Measurements from ENCODE around the gene UBE2V1. TPM values are rescaled to one million over a fixed set of nuclear protein-coding genes. Genes with fewer than 3 reads are reported as not detected.

Gene UBE2V1
- total and polyA plus RNA-seq, 2 donors (not counting 3 experiments of a cell fraction or from before 2014, with no cell fraction given) = 145 to 156 TPM

DNA sequence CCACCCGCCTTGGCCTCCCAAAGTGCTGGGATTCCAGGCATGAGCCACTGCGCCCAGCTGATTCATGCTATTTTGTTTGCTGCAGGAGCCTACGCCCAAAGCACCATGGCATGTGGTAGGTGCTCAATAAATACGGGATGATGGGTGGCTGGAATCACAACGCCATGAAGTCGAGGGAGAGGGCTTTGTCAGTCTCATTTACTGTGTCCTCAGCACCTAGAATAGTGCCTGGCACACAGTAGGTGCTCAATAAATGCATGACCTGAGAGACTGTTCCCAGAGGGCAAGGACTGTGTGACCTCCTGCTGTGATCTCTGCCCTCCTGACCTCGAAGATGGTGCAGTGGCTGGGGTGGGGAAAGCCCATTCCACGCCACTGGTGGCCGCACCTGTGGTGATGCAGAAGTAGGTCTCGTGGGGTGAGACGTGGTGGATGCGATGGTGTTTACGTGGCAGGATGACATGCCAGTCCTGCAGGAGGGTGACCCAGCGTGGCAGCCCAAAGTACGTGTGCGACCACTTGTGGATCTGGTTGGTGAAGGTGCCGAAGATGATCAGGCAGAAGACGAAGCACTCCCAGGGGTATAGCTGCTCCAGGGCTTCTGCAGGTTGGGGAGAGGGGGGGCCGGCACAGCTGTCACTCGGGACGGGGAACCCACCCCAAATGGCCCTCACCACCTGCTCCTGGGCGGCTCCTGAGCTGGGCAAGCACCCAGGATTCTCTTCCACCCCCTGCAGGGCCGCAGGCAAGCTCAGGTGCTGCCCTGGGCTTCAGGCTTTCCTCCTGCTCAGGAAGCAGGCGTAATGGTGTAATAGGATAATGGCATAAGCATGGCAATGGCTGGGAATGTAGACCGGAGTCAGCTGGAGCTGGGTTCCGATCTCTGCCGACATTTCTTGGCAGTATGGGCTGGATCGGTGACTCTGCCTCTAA is 14.9 kb upstream of the UBE2V1 start:
- TF ChIP-seq MYC (IDR thresholded peaks at IDR 0.05; ENCODE audit: low read depth, low read length) = no peak
- no peak for TF ChIP-seq GATA2 (IDR thresholded peaks at IDR 0.05; ENCODE audit: insufficient read depth, insufficient read length, low read depth, low read length)
- TF ChIP-seq JUN (IDR thresholded peaks at IDR 0.05; ENCODE audit: borderline replicate concordance, insufficient read depth, insufficient read length, low read depth) = no peak
- no peak for TF ChIP-seq POLR2A (IDR thresholded peaks at IDR 0.05; ENCODE audit: low read depth, low read length)
- no peak for TF ChIP-seq EZH2 (IDR thresholded peaks at IDR 0.05; ENCODE audit: borderline replicate concordance, low read depth, low read length, severe bottlenecking)
- no peak for TF ChIP-seq POLR2AphosphoS5 (IDR thresholded peaks at IDR 0.05; ENCODE audit: insufficient read depth, low read depth, low read length)
- TF ChIP-seq, protein P1, sequence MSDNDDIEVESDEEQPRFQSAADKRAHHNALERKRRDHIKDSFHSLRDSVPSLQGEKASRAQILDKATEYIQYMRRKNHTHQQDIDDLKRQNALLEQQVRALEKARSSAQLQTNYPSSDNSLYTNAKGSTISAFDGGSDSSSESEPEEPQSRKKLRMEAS (IDR thresholded peaks at IDR 0.05; ENCODE audit: insufficient read depth, insufficient read length) = no peak
- TF ChIP-seq FOS (IDR thresholded peaks at IDR 0.05; ENCODE audit: borderline replicate concordance, insufficient read depth, low read length) = no peak
- no peak for TF ChIP-seq CTCF (IDR thresholded peaks at IDR 0.05; ENCODE audit: extremely low read depth in 1 of 2, insufficient read depth in 1 of 2, low read depth in 1 of 2, low read length in 2 of 2)
- POLR2A ChIA-PET = no interaction called here
- CTCF ChIA-PET = interaction anchor here (1.1 to 10.7 kb wide), 4 partner anchors 26 to 149 kb away, joined by 3 to 309 read pairs (median 6); partner anchors contain the start of gene PEDS1
- intact Hi-C loops (cut with micrococcal nuclease) = no loop called here
- Histone ChIP-seq H3K4me3 (replicated peaks in 1 of 3; ENCODE audit: insufficient read depth in 1 of 3, low read depth in 1 of 3, low read length in 3 of 3) (no peak overlapping the region), H3K27me3 (ENCODE audit: control insufficient read depth in 2 of 2, insufficient read depth in 2 of 2, low read length in 2 of 2) (no peaks in the 10 kb centered on the region), H4K20me1 (replicated peaks; ENCODE audit: control insufficient read depth, extremely low read depth, insufficient read depth, low read length) (no peaks in the 10 kb centered on the region), H3K79me2 (ENCODE audit: control insufficient read depth, insufficient read depth, low read length) (peaks cover 27% of the 10 kb centered on the region), H3K4me1 (ENCODE audit: control insufficient read depth, extremely low read depth, insufficient read depth, low read length) (no peaks in the 10 kb centered on the region), H3K9me3 (replicated peaks; ENCODE audit: control insufficient read depth, insufficient read depth, low read length) (no peaks in the 10 kb centered on the region), H3K9me1 (replicated peaks; ENCODE audit: control insufficient read depth, extremely low read depth, insufficient read depth, low read length) (no peaks in the 10 kb centered on the region), H3K4me2 (ENCODE audit: insufficient read depth, low read length) (no peak overlapping the region), H2AFZ (ENCODE audit: low read depth, low read length) (no peak overlapping the region), H3K9ac (replicated peaks; ENCODE audit: extremely low read depth, insufficient read depth, low read length) (no peak overlapping the region), H3K27ac (ENCODE audit: insufficient read depth, low read depth, low read length) (no peak overlapping the region), H3K36me3 (ENCODE audit: control insufficient read depth in 2 of 2, extremely low read depth in 1 of 2, insufficient read depth in 2 of 2, low read length in 2 of 2) (peaks cover 37 to 71% of the 10 kb centered on the region in 2 experiments)
- no peak for DNase-seq (ENCODE audit: low read depth, low spot score)
- no TSS peak for BruUV-seq (replicated peaks)
- no peak for FAIRE-seq
- dilution Hi-C loops (cut with MboI; ENCODE audit: extremely low pct_ligation_motif_present, low sequenced_read_pairs) = no loop called here

Measured in endothelial cell of umbilical vein (primary cell).